HG03064 (cell line): ENCODE results near the gene RELCH.

Source experiments
- ATAC-seq: cut with Tn5 transposase; IDR thresholded peaks from one replicate; pipeline ENCODE4 v1.9.1; 2021; ENCODE audit warnings: low read depth; ENCODE audit not compliant: unreplicated experiment

Gene RELCH

GRCh38 chr18:62318228-62319180 lies 131.4 kb downstream of the RELCH start:
- ATAC-seq: no peak

- no peak for ATAC-seq
These were observed 134.1 kb downstream of the RELCH start for GRCh38 chr18:62321201-62321600.

GRCh38 chr18:62323483-62324180 lies 136.6 kb downstream of the RELCH start:
- ATAC-seq: no peak

GRCh38 chr18:62324181-62324828 lies 137.2 kb downstream of the RELCH start:
- no peak for ATAC-seq

- peak; percentile 55 for ATAC-seq
These were observed 138.1 kb downstream of the RELCH start, which contains the start of gene TNFRSF11A for GRCh38 chr18:62324917-62325805. Gene TNFRSF11A, plus strand, starts transcription at chr18:62325310. Its CDS starts 43 bp downstream, at chr18:62325353.

GRCh38 chr18:62325806-62326645 lies 139.0 kb downstream of the RELCH start:
- ATAC-seq: no peak

- ATAC-seq: no peak
These were observed 139.7 kb downstream of the RELCH start for GRCh38 chr18:62326646-62327348.

- ATAC-seq: no peak
These were observed 140.9 kb downstream of the RELCH start for GRCh38 chr18:62327977-62328376.

GRCh38 chr18:62328586-62329525 lies 141.8 kb downstream of the RELCH start:
- ATAC-seq: no peak

- ATAC-seq: no peak
These were observed 142.8 kb downstream of the RELCH start for GRCh38 chr18:62329691-62330454.

GRCh38 chr18:62330650-62331049 lies 143.6 kb downstream of the RELCH start:
- ATAC-seq: no peak

- ATAC-seq: no peak
These were observed 144.7 kb downstream of the RELCH start for GRCh38 chr18:62331581-62332356.

GRCh38 chr18:62332431-62332830 lies 145.4 kb downstream of the RELCH start:
- ATAC-seq: no peak

- ATAC-seq: no peak
These were observed 146.1 kb downstream of the RELCH start for GRCh38 chr18:62332964-62333695.

GRCh38 chr18:62334120-62334519 lies 147.1 kb downstream of the RELCH start:
- no peak for ATAC-seq
